WTC11 (cell line): ENCODE data around the gene DDX28.

Experiments
- CDX4 ChIP-seq: fragments of 250-450 bp; sonication (Bioruptor Pico); IDR thresholded peaks from 2 replicates; pipeline ENCODE4 v1.9.0; 2021; ENCODE audit warnings: moderate library complexity, mild to moderate bottlenecking, inconsistent platforms, borderline replicate concordance
- FOXP1 ChIP-seq: sonication (generic); formaldehyde crosslinking; IDR thresholded peaks from 2 replicates; pipeline ENCODE4 v1.8.0; 2022; ENCODE audit warnings: missing genetic modification reagents, mild to moderate bottlenecking, moderate library complexity, borderline replicate concordance
- IRF1 ChIP-seq: sonication (generic); formaldehyde crosslinking; IDR thresholded peaks from 2 replicates; pipeline ENCODE4 v1.8.0; 2023; ENCODE audit warnings: missing genetic modification reagents

GRCh38 chr16:67979955-67980678 is 42.9 kb downstream of the DDX28 start, which contains the start of gene DPEP3:
- TF ChIP-seq IRF1 (CRISPR knock-in tag), result no peak
- TF ChIP-seq CDX4 (CRISPR knock-in tag), result no peak
- peak; percentile 49; the same call in 1 of the 2 replicates for TF ChIP-seq FOXP1
